H1 (cell line): ENCODE results near the gene DDOST. TPM values are rescaled to one million over a fixed set of nuclear protein-coding genes. Genes with fewer than 3 reads are reported as not detected.

ENCODE experiments used
- CTCF ChIA-PET: fragments of 300-600 bp; sonication (Branson Sonifier 250); formaldehyde crosslinking; loops from one replicate; lab custom pipeline; 2021; ENCODE audit not compliant: partially characterized antibody; lab: Charles Lee
- POLR2A ChIA-PET: fragments of 300-600 bp; sonication (Branson Sonifier 250); formaldehyde crosslinking; loops from one replicate; lab custom pipeline; 2021; ENCODE audit warnings: inconsistent platforms; ENCODE audit not compliant: partially characterized antibody; lab: Charles Lee
- DNase-seq, 2 experiments: peaks; one replicate each; pipeline versions ENCODE4 v3.0.0 to v3.0.0-alpha.2; 2010 to 2022; ENCODE audit warnings: low spot score in 2 of 2, low read depth in 1 of 2, mixed read lengths in 1 of 2
- FAIRE-seq: peaks from 2 replicates; lab custom pipeline; 2011; peaks lifted over from hg19 to GRCh38; lab: Jason Lieb, UNC
- H2AFZ ChIP-seq: 2 replicates; pipeline ENCODE4 v1.8.1; 2012; ENCODE audit warnings: low read length, inconsistent platforms
- H2AK5ac ChIP-seq: 2 replicates; pipeline ENCODE4 v1.6.1; 2013; ENCODE audit warnings: low read depth, low read length
- H2BK120ac ChIP-seq: replicated peaks from 2 replicates; pipeline ENCODE3; 2013; ENCODE audit warnings: low read depth, low read length, inconsistent platforms
- H2BK12ac ChIP-seq: 2 replicates; pipeline ENCODE4 v1.6.1; 2013; ENCODE audit warnings: low read depth, low read length
- H2BK15ac ChIP-seq: 2 replicates; pipeline ENCODE4 v1.6.1; 2013; ENCODE audit warnings: low read length
- H2BK20ac ChIP-seq: 2 replicates; pipeline ENCODE4 v1.6.1; 2013; ENCODE audit warnings: low read length
- H2BK5ac ChIP-seq: 2 replicates; pipeline ENCODE4 v1.6.1; 2013; ENCODE audit warnings: low read depth, low read length
- H3K14ac ChIP-seq: 2 replicates; pipeline ENCODE4 v1.6.1; 2013; ENCODE audit warnings: inconsistent platforms; ENCODE audit not compliant: insufficient read length
- H3K18ac ChIP-seq: 2 replicates; pipeline ENCODE4 v1.6.1; 2013; ENCODE audit warnings: low read length; ENCODE audit errors: extremely low read depth
- H3K23ac ChIP-seq: 2 replicates; pipeline ENCODE4 v1.6.1; 2013; ENCODE audit warnings: inconsistent platforms; ENCODE audit not compliant: insufficient read length
- H3K23me2 ChIP-seq: 2 replicates; pipeline ENCODE4 v1.6.1; 2013; ENCODE audit warnings: low read depth, low read length
- H3K27ac ChIP-seq: 2 replicates; pipeline ENCODE4 v1.6.1; 2011; ENCODE audit warnings: low read depth, low read length, inconsistent platforms
- H3K27me3 ChIP-seq, 4 experiments: replicated peaks in 1 of 4; 1 replicate in 1 of 4; 2 replicates in 3 of 4; pipeline versions ENCODE4 v1.6.1 to v1.8.1; 2011 to 2013; ENCODE audit warnings: low read length in 3 of 4, mild to moderate bottlenecking in 3 of 4, inconsistent platforms in 2 of 4, mixed read lengths in 2 of 4, moderate library complexity in 1 of 4; ENCODE audit not compliant: control insufficient read depth in 3 of 4, insufficient read depth in 3 of 4; ENCODE audit errors: extremely low read depth in 1 of 4
- H3K36me3 ChIP-seq, 4 experiments: 2 replicates each; pipeline versions ENCODE4 v1.6.1 to v1.8.1; 2011 to 2013; ENCODE audit warnings: mild to moderate bottlenecking in 4 of 4, low read length in 3 of 4, moderate library complexity in 2 of 4, control low read depth in 1 of 4, inconsistent platforms in 1 of 4; ENCODE audit not compliant: insufficient read depth in 4 of 4, control insufficient read depth in 2 of 4
- H3K4ac ChIP-seq: replicated peaks from 2 replicates; pipeline ENCODE3; 2013; ENCODE audit warnings: low read length, low read depth, mixed read lengths, inconsistent platforms; ENCODE audit not compliant: insufficient read length
- H3K4me1 ChIP-seq, 4 experiments: replicated peaks in 1 of 4; 1 replicate in 1 of 4; 2 replicates in 3 of 4; pipeline versions ENCODE4 v1.6.1 to v1.8.1; 2011 to 2013; ENCODE audit warnings: low read length in 3 of 4, inconsistent platforms in 2 of 4, mixed read lengths in 1 of 4; ENCODE audit not compliant: insufficient read depth in 4 of 4, control insufficient read depth in 3 of 4
- H3K4me2 ChIP-seq, 2 experiments: 2 replicates each; pipeline versions ENCODE4 v1.6.1 to v1.8.1; 2011 to 2013; ENCODE audit warnings: low read depth in 2 of 2, low read length in 2 of 2, control low read depth in 1 of 2, inconsistent platforms in 1 of 2, mild to moderate bottlenecking in 1 of 2; ENCODE audit not compliant: insufficient read depth in 1 of 2
- H3K4me3 ChIP-seq, 4 experiments: fragments of 200-600, 300-600 bp in 1 of 4; sonication (generic), shearing (Covaris generic), sonication (Bioruptor Twin) in 1 of 4; 2 replicates each; pipeline versions ENCODE4 v1.5.1 to v1.8.1; 2011 to 2016; ENCODE audit warnings: low read length in 4 of 4, low read depth in 3 of 4, control low read depth in 2 of 4, inconsistent platforms in 2 of 4, mild to moderate bottlenecking in 2 of 4, mixed read lengths in 1 of 4, moderate library complexity in 1 of 4; ENCODE audit not compliant: insufficient read depth in 2 of 4; ENCODE audit errors: extremely low read depth in 1 of 4
- H3K56ac ChIP-seq: replicated peaks from 2 replicates; pipeline ENCODE3; 2013; ENCODE audit warnings: low read depth, mild to moderate bottlenecking, mixed read lengths, low read length, inconsistent platforms; ENCODE audit not compliant: insufficient read length
- H3K79me1 ChIP-seq: 2 replicates; pipeline ENCODE4 v1.6.1; 2013; ENCODE audit warnings: low read depth, low read length, control low read depth
- H3K79me2 ChIP-seq, 2 experiments: 2 replicates each; pipeline versions ENCODE4 v1.6.1 to v1.8.1; 2012 to 2013; ENCODE audit warnings: low read length in 2 of 2, mild to moderate bottlenecking in 2 of 2, inconsistent platforms in 1 of 2; ENCODE audit not compliant: insufficient read depth in 2 of 2, control insufficient read depth in 1 of 2
- H3K9ac ChIP-seq, 4 experiments: replicated peaks in 1 of 4; 1 replicate in 1 of 4; 2 replicates in 3 of 4; pipeline versions ENCODE4 v1.6.1 to v1.8.1; 2011 to 2013; ENCODE audit warnings: low read depth in 3 of 4, low read length in 3 of 4, control low read depth in 2 of 4, mild to moderate bottlenecking in 2 of 4, moderate library complexity in 2 of 4, inconsistent platforms in 1 of 4; ENCODE audit errors: extremely low read depth in 1 of 4
- H3K9me3 ChIP-seq, 2 experiments: 2 replicates each; pipeline versions ENCODE4 v1.6.1 to v1.8.1; 2012 to 2013; ENCODE audit warnings: mild to moderate bottlenecking in 2 of 2, moderate library complexity in 2 of 2, control low read depth in 1 of 2, inconsistent platforms in 1 of 2, low read depth in 1 of 2, low read length in 1 of 2, mixed read lengths in 1 of 2; ENCODE audit not compliant: insufficient read depth in 2 of 2
- H4K20me1 ChIP-seq, 2 experiments: replicated peaks in 1 of 2; 2 replicates each; pipeline versions ENCODE3 to v1.8.1; 2011 to 2013; ENCODE audit warnings: inconsistent platforms in 2 of 2, low read length in 2 of 2, mild to moderate bottlenecking in 1 of 2; ENCODE audit not compliant: insufficient read depth in 2 of 2, control insufficient read depth in 1 of 2
- H4K5ac ChIP-seq: 2 replicates; pipeline ENCODE4 v1.6.1; 2013; ENCODE audit warnings: low read length, low read depth, mixed read lengths, inconsistent platforms; ENCODE audit not compliant: insufficient read length
- H4K8ac ChIP-seq: 2 replicates; pipeline ENCODE4 v1.8.0; 2013; ENCODE audit warnings: mild to moderate bottlenecking, moderate library complexity, low read length, inconsistent platforms; ENCODE audit not compliant: insufficient read depth; ENCODE audit errors: extremely low read depth
- H4K91ac ChIP-seq: replicated peaks from 2 replicates; pipeline ENCODE3; 2013; ENCODE audit warnings: low read length, mixed read lengths, inconsistent platforms; ENCODE audit not compliant: insufficient read length
- BACH1 ChIP-seq: IDR thresholded peaks from 2 replicates; pipeline ENCODE4 v1.6.1; 2012; ENCODE audit warnings: low read length, improper control_type of control experiment
- BRCA1 ChIP-seq: IDR thresholded peaks from 2 replicates; pipeline ENCODE4 v1.6.1; 2012; ENCODE audit warnings: low read depth, low read length, improper control_type of control experiment
- CBX5 ChIP-seq: fragments of 300-800, 300-1000 bp; sonication (generic); IDR thresholded peaks from 2 replicates; pipeline ENCODE4 v1.7.1; 2016; ENCODE audit warnings: antibody characterized with exemption, low read length, low read depth
- CEBPB ChIP-seq: IDR thresholded peaks from 2 replicates; pipeline ENCODE4 v1.6.1; 2012; ENCODE audit warnings: low read depth, low read length
- CHD1 ChIP-seq: IDR thresholded peaks from 2 replicates; pipeline ENCODE4 v1.6.1; 2012; ENCODE audit warnings: low read depth, low read length, improper control_type of control experiment
- FOSL1 ChIP-seq: IDR thresholded peaks from 2 replicates; pipeline ENCODE4 v1.6.1; 2011; ENCODE audit warnings: mild to moderate bottlenecking, low read depth, low read length, moderate library complexity; ENCODE audit not compliant: insufficient read depth
- HDAC2 ChIP-seq, 2 experiments: fragments of 300-600 bp in 1 of 2; sonication (generic) in 1 of 2; IDR thresholded peaks; 2 replicates each; pipeline ENCODE4 v1.6.1; 2011 to 2012; ENCODE audit warnings: low read depth in 2 of 2, low read length in 2 of 2, mild to moderate bottlenecking in 2 of 2, moderate library complexity in 2 of 2, borderline replicate concordance in 1 of 2, inconsistent platforms in 1 of 2
- HDAC6 ChIP-seq: IDR thresholded peaks from one replicate; pipeline ENCODE4 v1.7.1; 2012; ENCODE audit warnings: low read depth, mild to moderate bottlenecking, inconsistent platforms, low read length, moderate library complexity
- JUN ChIP-seq: IDR thresholded peaks from 2 replicates; pipeline ENCODE4 v1.6.1; 2011; ENCODE audit warnings: low read depth, mild to moderate bottlenecking, improper control_type of control experiment, low read length
- JUND ChIP-seq: IDR thresholded peaks from 2 replicates; pipeline ENCODE4 v1.6.1; 2011; ENCODE audit warnings: mild to moderate bottlenecking, improper control_type of control experiment, low read length
- KDM1A ChIP-seq: fragments of 200-600, 300-600 bp; sonication (generic); IDR thresholded peaks from 2 replicates; pipeline ENCODE4 v1.7.1; 2016; ENCODE audit warnings: mild to moderate bottlenecking, low read length, borderline replicate concordance
- KDM5A ChIP-seq: fragments of 200-600 bp; IDR thresholded peaks from 2 replicates; pipeline ENCODE4 v1.7.1; 2012; ENCODE audit warnings: mild to moderate bottlenecking, low read length, inconsistent platforms, mixed read lengths
- RFX5 ChIP-seq: IDR thresholded peaks from 2 replicates; pipeline ENCODE4 v1.6.1; 2011; ENCODE audit warnings: low read depth, low read length, improper control_type of control experiment, borderline replicate concordance
- SRF ChIP-seq: IDR thresholded peaks from 2 replicates; pipeline ENCODE4 v1.6.1; 2011; ENCODE audit warnings: mild to moderate bottlenecking, low read depth, low read length, moderate library complexity
- TAF7 ChIP-seq: optimal IDR thresholded peaks from 2 replicates; pipeline ENCODE3; 2011; ENCODE audit warnings: low read depth, mild to moderate bottlenecking, inconsistent platforms, low read length, moderate library complexity, borderline replicate concordance
- YY1 ChIP-seq: IDR thresholded peaks from 2 replicates; pipeline ENCODE4 v1.6.1; 2011; ENCODE audit warnings: low read depth, mild to moderate bottlenecking, low read length
- WGBS, 2 experiments: shearing (Covaris generic) in 1 of 2; methylation state at CpG; one replicate each; pipeline versions ENCODE4 v1.1.6 to v1.1.7; 2013 to 2015; ENCODE audit warnings: low lambda C conversion rate in 2 of 2, mixed read lengths in 2 of 2, inconsistent platforms in 1 of 2, low coverage in 1 of 2, missing lambda C conversion rate in 1 of 2; ENCODE audit not compliant: insufficient replicate concordance in 2 of 2, insufficient coverage in 1 of 2, insufficient read length in 1 of 2; ENCODE audit errors: extremely low coverage in 1 of 2, missing lambda C conversion rate in 1 of 2; 5-methylcytosine and 5-hydroxymethylcytosine counted together
- polyA plus RNA-seq, 7 experiments: library from polyadenylated mRNA; depleted of rRNA in 3 of 7; stranded (reverse) in 5 of 7; unstranded in 2 of 7; fragments of >200 nt in 5 of 7; fragments of 200-250 nt in 2 of 7; gene quantifications; 1 replicate in 5 of 7; 2 replicates in 1 of 7; 4 replicates in 1 of 7; pipeline versions ENCODE4 v1.2.1 to v1.2.3, GENCODE V29; 2011 to 2013; ENCODE audit warnings: missing spikeins in 2 of 7, mixed read lengths in 2 of 7
- total RNA-seq: library from RNA; stranded (reverse); fragmentation: NEBNext Ultra II Directional; extraction: Animal tissue kit (Norgen Biotek cat#: 25700); gene quantifications from 2 replicates; pipeline ENCODE4 v1.2.1, GENCODE V29; 2021

Gene DDOST
- total and polyA plus RNA-seq, 2 of the 8 experiments (the other 6 are each of a cell fraction or from before 2014, with no cell fraction given), result 253 to 336 TPM

DNA sequence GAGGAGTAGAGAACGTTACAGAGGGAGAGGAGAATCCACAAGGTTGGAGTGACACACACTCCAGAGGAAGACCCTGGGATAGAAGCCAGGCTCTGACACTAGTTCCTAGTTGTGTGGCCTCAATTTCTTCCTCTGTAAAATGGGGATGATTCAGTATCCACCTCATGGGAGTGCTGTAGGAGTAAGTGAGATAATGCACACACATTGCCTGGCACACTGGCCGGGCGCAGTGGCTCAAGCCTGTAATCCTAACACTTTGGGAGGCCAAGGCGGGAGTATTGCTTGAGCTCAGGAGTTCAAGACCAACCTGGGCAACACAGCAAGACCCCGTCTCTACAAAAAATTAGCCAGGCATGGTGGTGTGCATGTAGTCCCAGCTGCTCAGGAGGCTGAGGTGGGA lies 47.7 kb upstream of the DDOST start:
- 75% methylated on average over 5 of the region's 5 CpGs; no CpG with 5 or more reads in 1 of the 2 experiments for WGBS, 2 experiments
- Histone ChIP-seq H3K79me2 (no peaks in the 10 kb centered on the region), H2BK5ac (no peak overlapping the region), H3K18ac (no peak overlapping the region), H3K4ac (no peak overlapping the region), H4K8ac (no peak overlapping the region), H3K79me1 (no peaks in the 10 kb centered on the region), H2BK12ac (no peak overlapping the region), H3K9ac (no peak overlapping the region), H3K56ac (no peak overlapping the region), H4K5ac (no peak overlapping the region), H4K91ac (no peak overlapping the region), H3K4me1 (no peaks in the 10 kb centered on the region), H3K23me2 (no peaks in the 10 kb centered on the region), H2AFZ (no peak overlapping the region), H3K9me3 (no peaks in the 10 kb centered on the region), H3K4me2 (no peak overlapping the region), H3K4me3 (no peak overlapping the region), H2BK15ac (no peak overlapping the region), H2BK20ac (no peak overlapping the region), H4K20me1 (peaks cover 1 to 11% of the 10 kb centered on the region in 2 experiments), H3K23ac (no peak overlapping the region), H3K14ac (no peak overlapping the region), H3K36me3 (no peaks in the 10 kb centered on the region; a peak in 2 of 8 replicates), H3K27ac (no peak overlapping the region), H2AK5ac (no peak overlapping the region), H2BK120ac (no peak overlapping the region), H3K27me3 (no peaks in the 10 kb centered on the region)
- ChIA-PET POLR2A (no interaction called here), CTCF (interaction anchor here (3.9 to 4.6 kb wide), 2 partner anchors 12 to 19 kb away, joined by 16 to 29 read pairs; no protein-coding TSS in a partner anchor)
- DNase-seq (no peak), FAIRE-seq (no peak)
- TF ChIP-seq SRF (no peak), CBX5 (no peak), JUND (no peak), HDAC2 (IDR thresholded peaks at IDR 0.05; ENCODE audit: borderline replicate concordance in 1 of 2, low read depth in 2 of 2, low read length in 2 of 2) (no peak), FOSL1 (no peak), HDAC6 (no peak), BRCA1 (no peak), TAF7 (no peak), BACH1 (no peak), CHD1 (no peak), KDM1A (no peak), YY1 (no peak), JUN (no peak), RFX5 (no peak), KDM5A (no peak), CEBPB (no peak)
